Globus pallidus (tissue), 1 donor: ENCODE measurements around the gene TNFSF4.
"Not testable (repeated sequence)": the region's sequence is repeated elsewhere in the genome, so short reads cannot be mapped to it uniquely, and the experiment has no call there.

Experiments used
- DNase-seq: peaks from one replicate; pipeline ENCODE4 v3.0.0-alpha.2; 2015; ENCODE audit warnings: low spot score

The TNFSF4 gene, protein sequence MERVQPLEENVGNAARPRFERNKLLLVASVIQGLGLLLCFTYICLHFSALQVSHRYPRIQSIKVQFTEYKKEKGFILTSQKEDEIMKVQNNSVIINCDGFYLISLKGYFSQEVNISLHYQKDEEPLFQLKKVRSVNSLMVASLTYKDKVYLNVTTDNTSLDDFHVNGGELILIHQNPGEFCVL

GRCh38 chr1:173206816-173207568 lies at the start of gene TNFSF4:
TSS of gene TNFSF4 (minus strand) at chr1:173207331. CDS start at chr1:173207176, 155 bp downstream.
- DNase-seq, result no peak

DNA sequence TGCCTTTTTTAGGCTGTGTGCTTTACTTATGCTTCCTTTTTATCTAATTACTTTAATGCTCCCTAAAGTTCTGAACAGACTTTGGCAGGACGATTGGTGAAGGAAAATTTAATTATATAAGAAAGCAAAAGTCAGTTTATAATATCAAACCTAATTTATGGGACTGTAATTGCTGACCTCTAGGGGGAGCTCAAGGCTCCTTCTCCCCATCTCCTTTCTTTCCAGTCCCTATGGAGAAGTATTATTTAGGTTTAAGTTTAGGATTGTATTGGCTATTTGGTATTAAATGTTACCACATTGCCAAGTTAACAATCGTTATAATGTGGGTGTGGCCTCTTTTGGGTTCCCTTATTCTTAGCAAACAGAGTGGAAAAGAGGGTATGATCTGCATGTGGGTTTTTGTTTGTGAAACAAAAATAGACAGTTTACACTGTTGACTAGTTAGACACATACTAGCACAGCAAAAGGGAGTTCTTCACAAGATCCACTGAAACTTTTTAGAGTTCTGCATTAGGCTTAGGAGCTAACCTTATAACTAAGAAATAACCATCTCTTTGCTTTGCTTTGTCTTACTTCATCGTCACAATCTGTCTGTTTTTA lies 48.2 kb upstream of the TNFSF4 start:
- peak; percentile 11 for DNase-seq

DNA sequence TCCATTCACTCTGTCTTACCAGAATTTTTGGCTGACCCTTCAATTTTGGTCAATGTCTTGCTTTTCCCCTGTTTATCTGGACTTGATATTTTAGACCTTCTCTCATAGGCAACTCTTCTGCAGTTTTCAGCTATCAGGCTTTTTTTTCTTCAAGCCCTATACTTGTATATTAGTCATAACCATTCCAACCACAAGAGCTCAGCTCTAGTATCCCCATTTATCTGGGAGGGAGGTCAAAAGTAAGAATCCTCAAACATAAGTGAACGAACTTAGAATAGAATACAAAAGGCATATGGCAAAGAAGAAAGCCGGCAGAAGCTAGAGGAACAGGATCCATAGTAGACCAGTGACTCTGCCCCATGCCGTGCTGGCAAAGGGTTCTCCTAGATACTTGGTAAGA lies 45.9 kb upstream of the TNFSF4 start:
- DNase-seq, result no peak

DNA sequence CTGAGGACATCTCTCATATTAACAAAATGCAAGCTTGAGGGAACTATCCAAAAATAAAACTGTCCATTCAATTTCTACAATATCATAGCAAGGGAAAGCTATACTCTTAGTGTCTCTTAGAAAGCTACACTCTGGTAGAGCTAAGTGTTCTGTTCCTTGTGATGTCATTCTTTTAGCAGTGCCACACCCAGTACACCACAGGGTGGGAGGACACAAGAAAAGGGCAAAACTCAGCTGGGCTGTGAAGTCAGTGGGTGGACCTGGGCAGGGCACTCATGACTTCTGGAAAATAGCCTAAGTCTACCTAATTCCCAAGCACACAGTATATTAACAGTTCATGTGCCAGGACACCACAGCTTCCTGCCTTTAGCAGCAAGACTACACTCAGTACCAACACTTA lies 42.2 kb upstream of the TNFSF4 start:
- DNase-seq, result no peak

- DNase-seq, result no peak
These were observed 41.3 kb upstream of the TNFSF4 start for GRCh38 chr1:173248247-173248940.

- DNase-seq, result no peak
These were observed 38.8 kb upstream of the TNFSF4 start for GRCh38 chr1:173245892-173246291.

DNA sequence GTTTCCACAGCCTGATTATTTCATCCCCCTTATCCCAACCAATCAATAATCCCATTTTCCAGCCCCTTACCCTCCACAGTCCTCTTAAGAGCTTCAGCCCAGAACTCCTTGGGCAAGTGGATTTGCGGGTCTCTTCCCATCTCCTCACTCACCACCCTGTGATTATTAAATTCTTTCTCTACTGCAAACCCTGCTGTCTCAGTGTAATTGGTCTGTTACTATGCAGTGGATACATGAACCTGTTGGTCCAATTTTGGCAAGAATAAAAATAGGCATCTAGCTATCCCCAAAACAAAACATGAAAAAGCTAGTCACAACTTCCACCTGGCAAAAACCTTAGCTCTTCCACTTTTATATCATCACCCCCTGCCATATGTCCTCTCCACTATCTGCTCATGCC lies 36.2 kb upstream of the TNFSF4 start:
- no peak for DNase-seq

GRCh38 chr1:173241528-173242347 lies 34.6 kb upstream of the TNFSF4 start:
- no peak for DNase-seq

- DNase-seq, result no peak
These were observed 33.5 kb upstream of the TNFSF4 start for GRCh38 chr1:173240609-173241008.

DNA sequence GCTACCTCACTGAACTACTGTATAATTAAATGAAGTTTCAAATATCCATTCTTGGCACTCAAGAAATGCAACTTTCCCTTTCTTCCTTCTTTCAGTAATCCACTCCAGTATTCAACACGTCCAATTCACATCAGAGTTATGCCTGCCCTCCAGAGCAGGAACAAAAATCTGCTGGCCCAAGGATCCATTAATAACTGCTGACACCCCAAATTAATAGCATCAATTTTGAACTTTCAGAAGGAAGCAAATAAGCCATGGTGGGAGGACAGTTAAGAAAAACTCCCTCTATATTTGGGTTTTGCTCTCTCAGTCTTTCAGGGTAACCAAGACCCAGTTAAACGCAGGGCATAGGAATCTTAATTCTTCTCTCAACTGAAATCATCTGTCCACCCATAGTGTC lies 31.9 kb upstream of the TNFSF4 start:
- DNase-seq, result no peak

- no peak for DNase-seq
These were observed 27.8 kb upstream of the TNFSF4 start for GRCh38 chr1:173234899-173235298.

- not testable (repeated sequence) for DNase-seq
These were observed 27.3 kb upstream of the TNFSF4 start for GRCh38 chr1:173234434-173234833.

DNA sequence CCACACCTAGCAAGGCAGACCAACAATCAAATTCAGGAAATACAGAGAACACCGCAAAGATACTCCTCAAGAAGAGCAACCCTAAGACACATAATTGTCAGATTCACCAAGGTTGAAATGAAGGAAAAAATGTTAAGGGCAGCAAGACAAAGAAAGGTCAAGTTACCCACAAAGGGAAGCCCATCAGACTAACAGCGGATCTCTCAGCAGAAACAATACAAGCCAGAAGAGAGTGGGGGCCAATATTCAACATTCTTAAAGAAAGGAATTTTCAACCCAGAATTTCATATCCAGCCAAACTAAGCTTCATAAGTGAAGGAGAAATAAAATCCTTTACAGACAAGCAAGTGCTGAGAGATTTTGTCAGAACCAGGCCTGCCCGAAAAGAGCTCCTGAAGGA lies 21.9 kb upstream of the TNFSF4 start:
- DNase-seq, result not testable (repeated sequence)

- no peak for DNase-seq
These were observed 17.8 kb upstream of the TNFSF4 start for GRCh38 chr1:173224949-173225348.

- DNase-seq, result no peak
These were observed 17.3 kb upstream of the TNFSF4 start for GRCh38 chr1:173224280-173224892.

DNA sequence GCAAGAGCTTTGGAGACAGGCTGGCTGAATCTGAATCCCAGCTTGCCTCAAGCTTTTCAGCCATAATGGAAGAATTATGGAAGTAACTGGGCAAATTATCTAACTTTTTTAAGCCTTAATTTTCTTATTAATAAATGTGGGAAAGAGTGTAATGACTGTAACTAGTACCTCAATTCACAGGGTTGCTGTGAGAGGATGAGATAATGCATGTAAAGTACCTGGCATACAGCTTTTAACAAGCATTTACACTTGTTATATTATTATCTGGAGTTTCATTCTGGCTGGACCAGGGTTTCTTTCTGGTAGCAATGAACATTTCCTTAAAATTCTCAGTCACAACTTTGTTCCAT lies 15.9 kb upstream of the TNFSF4 start:
- no peak for DNase-seq

GRCh38 chr1:173222149-173223030 lies 15.3 kb upstream of the TNFSF4 start:
- no peak for DNase-seq

DNA sequence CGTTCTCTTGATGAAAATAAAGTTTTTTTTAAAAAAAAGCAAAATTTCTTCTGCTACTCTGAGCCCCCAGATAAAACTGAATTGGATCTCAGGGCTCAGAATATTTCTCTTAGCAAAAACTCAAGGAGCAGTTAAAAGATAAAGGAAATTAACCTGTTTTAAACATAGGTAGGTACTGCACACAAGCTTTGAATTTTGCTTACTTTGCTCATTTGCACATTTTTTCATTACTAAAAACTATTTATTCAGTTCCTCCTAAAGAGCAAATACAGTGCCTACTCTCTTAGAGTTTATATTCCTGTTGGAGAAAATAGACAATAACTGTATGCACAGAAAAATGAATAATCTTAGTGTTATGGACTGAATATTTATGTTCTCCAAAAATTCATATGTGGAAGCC lies 13.0 kb upstream of the TNFSF4 start:
- DNase-seq, result no peak

DNA sequence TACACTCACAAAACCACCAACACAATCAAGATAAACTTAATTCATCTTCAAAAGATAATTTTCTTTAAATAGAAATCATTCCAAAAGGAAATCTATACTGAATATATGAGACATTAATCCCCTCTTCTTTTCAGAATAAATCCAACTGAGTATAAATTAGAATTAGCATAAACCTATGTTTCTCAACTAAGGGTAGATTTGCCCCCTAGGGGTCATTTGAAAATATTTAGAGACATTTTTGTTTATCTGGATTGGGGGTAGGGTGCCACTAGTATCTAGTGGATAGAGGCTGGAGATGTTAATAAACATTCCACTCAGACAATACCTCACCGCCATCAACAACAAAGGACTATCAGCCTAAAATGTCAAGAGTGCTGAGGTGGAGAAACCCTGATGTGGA lies 6.5 kb upstream of the TNFSF4 start:
- no peak for DNase-seq

- no peak for DNase-seq
These were observed 5.9 kb upstream of the TNFSF4 start for GRCh38 chr1:173212952-173213491.
